ENCODE data around the gene ADGRB2. TPM values are rescaled to one million over a fixed set of nuclear protein-coding genes. Genes with fewer than 3 reads are reported as not detected.
A peak's percentile ranks its signal among the peaks of the same experiment; 100 is the strongest.

ADGRB2 gene
- total RNA-seq, 1 experiment from 2014 or later = 10.9 TPM

GRCh38 chr1:31689854-31690253 lies 74.3 kb downstream of the ADGRB2 start:
- H3K27ac ChIP-seq (ENCODE audit: insufficient read length, low read depth, low read length) = no peak overlapping the region
- no peak overlapping the region for H3K9ac ChIP-seq (ENCODE audit: extremely low read depth, insufficient read length, low read length)
- H4K91ac ChIP-seq (ENCODE audit: insufficient read length, low read depth, low read length) = no peak overlapping the region
- no peak overlapping the region for H4K8ac ChIP-seq (replicated peaks; ENCODE audit: insufficient read length, low read depth, low read length)
- H3K27ac Mint-ChIP-seq = peak overlapping the region in 1 of 3 experiments; percentile 57; a peak in 2 of 7 replicates
- H3K9me3 Mint-ChIP-seq = no peaks in the 10 kb centered on the region
- no peak overlapping the region for H2AFZ ChIP-seq (ENCODE audit: low read length)
- peaks cover 12 to 16% of the 10 kb centered on the region in 2 experiments for H3K4me1 Mint-ChIP-seq
- no peak overlapping the region for H2BK20ac ChIP-seq (ENCODE audit: low read depth, low read length, poor library complexity, severe bottlenecking)
- H2BK5ac ChIP-seq (ENCODE audit: insufficient read length, low read length) = no peak overlapping the region
- no peak overlapping the region for H3K4me3 Mint-ChIP-seq
- H3K4me1 ChIP-seq (ENCODE audit: insufficient read depth, low read length) = no peaks in the 10 kb centered on the region
- H4K5ac ChIP-seq (ENCODE audit: insufficient read length, low read depth, low read length) = no peak overlapping the region
- H3K18ac ChIP-seq (ENCODE audit: insufficient read length, low read depth, low read length) = no peak overlapping the region
- H3K27me3 ChIP-seq (ENCODE audit: insufficient read depth, low read length) = no peaks in the 10 kb centered on the region
- TF ChIP-seq CTCF (conservative IDR thresholded peaks at IDR 0.05) = no peak
- no peak overlapping the region for H3T11ph ChIP-seq (ENCODE audit: low read length)
- no peaks in the 10 kb centered on the region for H3K27me3 Mint-ChIP-seq (ENCODE audit: low read depth)
- no peak for DNase-seq
- H3K79me2 ChIP-seq (ENCODE audit: insufficient read depth, low read length) = no peaks in the 10 kb centered on the region
- peaks cover 2% of the 10 kb centered on the region for H4K20me1 ChIP-seq (ENCODE audit: control insufficient read depth, insufficient read depth, insufficient read length)
- H3K56ac ChIP-seq (ENCODE audit: insufficient read length, low read depth, low read length) = no peak overlapping the region
- no peak overlapping the region for H2BK15ac ChIP-seq (ENCODE audit: low read depth, low read length)
- H3K23me2 ChIP-seq (ENCODE audit: insufficient read length, low read depth, low read length, poor library complexity, severe bottlenecking) = no peaks in the 10 kb centered on the region
- no peaks in the 10 kb centered on the region for H3K79me1 ChIP-seq (ENCODE audit: insufficient read depth, low read depth, low read length, poor library complexity, severe bottlenecking)
- WGBS (ENCODE audit: extremely low coverage, insufficient read length, low lambda C conversion rate) = no CpG with 5 or more reads among the region's 6 CpGs
- no peak overlapping the region for H2AK5ac ChIP-seq (ENCODE audit: insufficient read length, low read length)
- H2BK120ac ChIP-seq (ENCODE audit: low read depth, low read length, poor library complexity, severe bottlenecking) = no peak overlapping the region
- no peak overlapping the region for H3K23ac ChIP-seq (ENCODE audit: insufficient read length, low read depth, low read length)
- no peaks in the 10 kb centered on the region for H3K36me3 Mint-ChIP-seq (ENCODE audit: insufficient read depth in 1 of 3, low read depth in 3 of 3)
- H3K4ac ChIP-seq (ENCODE audit: low read depth, low read length) = no peak overlapping the region
- H2BK12ac ChIP-seq (ENCODE audit: insufficient read length, low read depth, low read length) = no peak overlapping the region
- H3K4me2 ChIP-seq (ENCODE audit: insufficient read depth, insufficient read length, low read length) = no peak overlapping the region
- H3K9me3 ChIP-seq (ENCODE audit: control insufficient read depth, low read depth, low read length) = no peaks in the 10 kb centered on the region
- H3K14ac ChIP-seq (ENCODE audit: insufficient read depth, low read length) = no peak overlapping the region
